Loucy (cell line): ENCODE measurements around the gene TEX35.
"Not testable (repeated sequence)": the region's sequence is repeated elsewhere in the genome, so short reads cannot be mapped to it uniquely, and the experiment has no call there.

ENCODE experiments used
- EZH2phosphoT487 ChIP-seq: fragments of 200-600 bp; IDR thresholded peaks from 2 replicates; pipeline ENCODE4 v1.6.1; 2018; ENCODE audit warnings: antibody characterized with exemption, mild to moderate bottlenecking, moderate library complexity, borderline replicate concordance
- TF ChIP-seq, protein P1 (sequence below): fragments of 200-600 bp; sonication (generic); conservative IDR thresholded peaks from 2 replicates; pipeline ENCODE4 v1.5.1; 2014; ENCODE audit warnings: mild to moderate bottlenecking, antibody characterized with exemption, low read length

DNA sequence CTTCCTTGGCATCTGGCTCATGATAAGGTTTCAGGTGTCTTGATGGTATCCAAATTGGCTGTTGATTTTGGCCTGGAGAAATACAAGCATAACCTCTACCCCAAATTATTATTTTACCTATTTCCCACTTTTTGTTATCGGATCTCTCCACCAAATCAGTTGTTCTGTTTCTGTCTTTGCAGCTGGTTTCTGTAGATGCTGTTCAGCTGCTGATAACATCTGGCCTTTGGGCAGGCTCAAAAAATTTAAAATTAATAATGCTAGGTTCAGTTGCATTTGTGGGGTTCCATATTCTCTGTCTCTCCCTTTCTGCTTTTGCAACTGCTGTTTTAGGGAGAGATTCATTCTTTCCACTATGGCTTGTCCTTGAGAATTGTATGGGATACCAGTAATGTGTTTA lies 42.7 kb downstream of the TEX35 start:
- TF ChIP-seq, protein P1, sequence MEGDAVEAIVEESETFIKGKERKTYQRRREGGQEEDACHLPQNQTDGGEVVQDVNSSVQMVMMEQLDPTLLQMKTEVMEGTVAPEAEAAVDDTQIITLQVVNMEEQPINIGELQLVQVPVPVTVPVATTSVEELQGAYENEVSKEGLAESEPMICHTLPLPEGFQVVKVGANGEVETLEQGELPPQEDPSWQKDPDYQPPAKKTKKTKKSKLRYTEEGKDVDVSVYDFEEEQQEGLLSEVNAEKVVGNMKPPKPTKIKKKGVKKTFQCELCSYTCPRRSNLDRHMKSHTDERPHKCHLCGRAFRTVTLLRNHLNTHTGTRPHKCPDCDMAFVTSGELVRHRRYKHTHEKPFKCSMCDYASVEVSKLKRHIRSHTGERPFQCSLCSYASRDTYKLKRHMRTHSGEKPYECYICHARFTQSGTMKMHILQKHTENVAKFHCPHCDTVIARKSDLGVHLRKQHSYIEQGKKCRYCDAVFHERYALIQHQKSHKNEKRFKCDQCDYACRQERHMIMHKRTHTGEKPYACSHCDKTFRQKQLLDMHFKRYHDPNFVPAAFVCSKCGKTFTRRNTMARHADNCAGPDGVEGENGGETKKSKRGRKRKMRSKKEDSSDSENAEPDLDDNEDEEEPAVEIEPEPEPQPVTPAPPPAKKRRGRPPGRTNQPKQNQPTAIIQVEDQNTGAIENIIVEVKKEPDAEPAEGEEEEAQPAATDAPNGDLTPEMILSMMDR = not testable (repeated sequence)
- TF ChIP-seq EZH2phosphoT487 = not testable (repeated sequence)
